GM15510 (cell line): ENCODE measurements around the gene FAM161B.

Experiments used
- POLR2A ChIP-seq: IDR thresholded peaks from 3 replicates; pipeline ENCODE4 v1.6.1; 2011; ENCODE audit warnings: borderline replicate concordance; ENCODE audit not compliant: insufficient read length; ENCODE audit errors: extremely low read depth

The FAM161B gene

GRCh38 chr14:73958591-73958990, 8.7 kb upstream of the FAM161B start:
- TF ChIP-seq POLR2A: no peak

- TF ChIP-seq POLR2A: no peak
Measured at GRCh38 chr14:73955674-73956073, 5.8 kb upstream of the FAM161B start.

GRCh38 chr14:73953731-73954130, 3.8 kb upstream of the FAM161B start:
- no peak for TF ChIP-seq POLR2A

GRCh38 chr14:73945159-73945670, 4.7 kb downstream of the FAM161B start:
- TF ChIP-seq POLR2A: no peak

- TF ChIP-seq POLR2A: no peak
Measured at GRCh38 chr14:73944432-73945158, 5.3 kb downstream of the FAM161B start.

GRCh38 chr14:73943083-73943482, 6.8 kb downstream of the FAM161B start:
- TF ChIP-seq POLR2A: no peak

- TF ChIP-seq POLR2A: no peak
Measured at GRCh38 chr14:73942180-73942579, 7.7 kb downstream of the FAM161B start.

GRCh38 chr14:73937012-73937411, 12.9 kb downstream of the FAM161B start:
- TF ChIP-seq POLR2A: no peak

- no peak for TF ChIP-seq POLR2A
Measured at GRCh38 chr14:73936548-73936947, 13.3 kb downstream of the FAM161B start.

- TF ChIP-seq POLR2A: no peak
Measured at GRCh38 chr14:73935666-73936065, 14.2 kb downstream of the FAM161B start.

GRCh38 chr14:73924337-73924736, 25.6 kb downstream of the FAM161B start:
- TF ChIP-seq POLR2A: no peak

GRCh38 chr14:73916324-73916723, 33.6 kb downstream of the FAM161B start:
- no peak for TF ChIP-seq POLR2A

GRCh38 chr14:73913256-73913655, 36.6 kb downstream of the FAM161B start:
- TF ChIP-seq POLR2A: no peak

- TF ChIP-seq POLR2A: no peak
Measured at GRCh38 chr14:73909681-73910080, 40.2 kb downstream of the FAM161B start.

GRCh38 chr14:73903028-73903427, 46.9 kb downstream of the FAM161B start:
- no peak for TF ChIP-seq POLR2A

- TF ChIP-seq POLR2A: no peak
Measured at GRCh38 chr14:73896521-73896920, 53.4 kb downstream of the FAM161B start.

GRCh38 chr14:73895939-73896338, 54.0 kb downstream of the FAM161B start:
- no peak for TF ChIP-seq POLR2A

- no peak for TF ChIP-seq POLR2A
Measured at GRCh38 chr14:73889376-73889775, 60.5 kb downstream of the FAM161B start.

- no peak for TF ChIP-seq POLR2A
Measured at GRCh38 chr14:73888971-73889370, 60.9 kb downstream of the FAM161B start.
